Tibial nerve (tissue), 4 donors: ENCODE measurements around the gene RB1. TPM values are rescaled to one million over a fixed set of nuclear protein-coding genes. Genes with fewer than 3 reads are reported as not detected.
A peak's percentile ranks its signal among the peaks of the same experiment; 100 is the strongest.

Source experiments
- DNase-seq, 2 donors: peaks; one replicate each; pipeline ENCODE4 v3.0.0-alpha.2; 2019; ENCODE audit warnings: low spot score in 2 of 2
- H3K27ac ChIP-seq, 4 donors: fragments of 200-600 bp; sonication (generic) in 3 of 4; one replicate each; pipeline ENCODE4 v1.5.1; 2017 to 2019; ENCODE audit warnings: mild to moderate bottlenecking in 1 of 4
- H3K27me3 ChIP-seq, 2 donors: fragments of 200-600 bp; sonication (generic) in 1 of 2; one replicate each; pipeline versions ENCODE4 v1.5.1 to v1.6.0; 2017 to 2019
- H3K36me3 ChIP-seq, 3 donors: fragments of 200-600 bp; sonication (generic); one replicate each; pipeline ENCODE4 v1.5.1; 2018 to 2019
- H3K4me1 ChIP-seq, 4 donors: fragments of 200-600 bp; sonication (generic) in 3 of 4; one replicate each; pipeline ENCODE4 v1.5.1; 2017 to 2019
- H3K4me3 ChIP-seq, 4 donors: fragments of 200-600 bp; sonication (generic) in 3 of 4; one replicate each; pipeline ENCODE4 v1.5.1; 2017 to 2019; ENCODE audit warnings: mild to moderate bottlenecking in 1 of 4, moderate library complexity in 1 of 4
- H3K9me3 ChIP-seq, 4 donors: fragments of 200-600 bp; sonication (generic) in 3 of 4; one replicate each; pipeline ENCODE4 v1.5.1; 2017 to 2019
- CTCF ChIP-seq, 5 experiments: fragments of 200-600 bp in 3 of 5; fragments of 450-650 bp in 2 of 5; sonication (generic) in 3 of 5; IDR thresholded peaks; one replicate each; pipeline ENCODE4 v1.5.1; 2016 to 2019; ENCODE audit warnings: antibody characterized with exemption in 5 of 5, mild to moderate bottlenecking in 3 of 5, moderate library complexity in 2 of 5
- EP300 ChIP-seq, 2 donors: sonication (generic); formaldehyde crosslinking; IDR thresholded peaks; one replicate each; pipeline ENCODE4 v1.6.1; 2017; ENCODE audit warnings: antibody characterized with exemption in 2 of 2, mild to moderate bottlenecking in 1 of 2
- POLR2A ChIP-seq, 2 donors: fragments of 450-650 bp; IDR thresholded peaks; one replicate each; pipeline ENCODE4 v1.6.1; 2017; ENCODE audit warnings: antibody characterized with exemption in 2 of 2, mild to moderate bottlenecking in 2 of 2, moderate library complexity in 2 of 2
- WGBS, 2 donors: methylation state at CpG; one replicate each; pipeline ENCODE4 v1.1.5; 2018; 5-methylcytosine and 5-hydroxymethylcytosine counted together
- total RNA-seq, 4 donors: library from RNA; depleted of rRNA; stranded (reverse); fragments of >200 nt; gene quantifications; one replicate each; pipeline ENCODE4 v1.1.0, GENCODE V29; 2016

Gene RB1
- total RNA-seq, 4 donors from 2014 or later, result 31.0 to 59.7 (median 45.1) TPM

GRCh38 chr13:48476686-48477085 lies 173.1 kb downstream of the RB1 start:
- Histone ChIP-seq H3K27ac (peak overlapping the region in 2 of 4 donors; percentile 5 to 14), H3K27me3 (no peaks in the 10 kb centered on the region), H3K4me3 (no peak overlapping the region), H3K9me3 (no peaks in the 10 kb centered on the region), H3K36me3 (peaks cover 0 to 39% (median 4%) of the 10 kb centered on the region in 3 donors), H3K4me1 (peaks cover 0 to 20% (median 2%) of the 10 kb centered on the region in 4 donors)
- TF ChIP-seq POLR2A (IDR thresholded peaks at IDR 0.05) (no peak), CTCF (IDR thresholded peaks at IDR 0.05) (no peak), EP300 (IDR thresholded peaks at IDR 0.05) (no peak)
- no peak for DNase-seq
- 35 to 58% methylated on average over 4 of the region's 4 CpGs for WGBS, 2 donors

DNA sequence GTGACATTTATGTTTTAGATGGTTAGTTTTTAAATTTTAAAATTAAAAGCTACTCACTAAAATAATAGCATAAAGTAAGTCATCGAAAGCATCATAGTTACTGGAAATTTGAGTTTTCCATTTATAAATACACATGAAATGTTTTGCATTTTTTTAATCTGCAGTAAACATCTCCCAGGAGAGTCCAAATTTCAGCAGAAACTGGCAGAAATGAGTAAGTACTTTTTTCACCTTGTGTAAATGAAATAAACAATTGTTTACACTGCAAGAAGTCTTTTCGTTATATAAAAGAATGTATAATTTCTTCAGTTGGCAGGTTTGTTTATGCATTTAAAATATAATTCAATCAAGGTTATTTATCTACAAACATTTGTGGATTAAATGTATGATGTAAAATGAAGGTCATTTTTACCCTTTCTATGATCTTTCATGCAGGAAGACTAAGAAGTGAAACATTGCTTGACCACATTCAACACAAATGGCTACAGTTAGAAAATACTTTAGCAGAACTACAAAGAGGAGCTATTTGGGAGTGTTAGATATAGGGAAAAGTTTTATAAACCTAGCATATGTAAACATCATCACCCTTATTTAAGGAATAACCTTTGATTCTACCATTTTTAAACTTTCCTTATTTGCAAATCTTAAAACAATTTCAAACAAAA lies 173.8 kb downstream of the RB1 start:
- no peak for DNase-seq
- Histone ChIP-seq H3K9me3 (no peaks in the 10 kb centered on the region), H3K27me3 (no peaks in the 10 kb centered on the region), H3K36me3 (peaks cover 0 to 39% (median 4%) of the 10 kb centered on the region in 3 donors), H3K27ac (peak overlapping the region in 2 of 4 donors; percentile 5 to 26), H3K4me1 (peaks cover 0 to 20% (median 2%) of the 10 kb centered on the region in 4 donors), H3K4me3 (no peak overlapping the region)
- 61 to 68% methylated on average over 2 of the region's 2 CpGs for WGBS, 2 donors
- no peak for TF ChIP-seq CTCF (IDR thresholded peaks at IDR 0.05)
- TF ChIP-seq EP300 (IDR thresholded peaks at IDR 0.05), result no peak
- no peak for TF ChIP-seq POLR2A (IDR thresholded peaks at IDR 0.05)

- TF ChIP-seq EP300 (IDR thresholded peaks at IDR 0.05) (no peak), CTCF (IDR thresholded peaks at IDR 0.05) (no peak), POLR2A (IDR thresholded peaks at IDR 0.05) (no peak)
- DNase-seq, result no peak
- Histone ChIP-seq H3K9me3 (no peaks in the 10 kb centered on the region), H3K27ac (no peak overlapping the region), H3K27me3 (no peaks in the 10 kb centered on the region), H3K36me3 (peaks cover 0 to 45% (median 4%) of the 10 kb centered on the region in 3 donors), H3K4me1 (peaks cover 0 to 20% (median 2%) of the 10 kb centered on the region in 4 donors), H3K4me3 (no peak overlapping the region)
- 4 to 27% methylated on average over 1 of the region's 1 CpG for WGBS, 2 donors
Measured at GRCh38 chr13:48478391-48478790, 174.8 kb downstream of the RB1 start.

- peaks cover 0 to 47% (median 0%) of the 10 kb centered on the region in 3 donors for H3K36me3 ChIP-seq
- peaks cover 0 to 2% (median 0%) of the 10 kb centered on the region in 4 donors for H3K4me1 ChIP-seq
- H3K27ac ChIP-seq, result no peak overlapping the region
- 90 to 96% methylated on average over 3 of the region's 3 CpGs for WGBS, 2 donors
- no peaks in the 10 kb centered on the region for H3K27me3 ChIP-seq
- no peak overlapping the region for H3K4me3 ChIP-seq
- H3K9me3 ChIP-seq, result peaks cover 0 to 6% (median 0%) of the 10 kb centered on the region in 4 donors
- no peak for DNase-seq
- TF ChIP-seq CTCF (IDR thresholded peaks at IDR 0.05), result no peak
- no peak for TF ChIP-seq EP300 (IDR thresholded peaks at IDR 0.05)
- no peak for TF ChIP-seq POLR2A (IDR thresholded peaks at IDR 0.05)
Measured at GRCh38 chr13:48483575-48483974, 180.0 kb downstream of the RB1 start.

DNA sequence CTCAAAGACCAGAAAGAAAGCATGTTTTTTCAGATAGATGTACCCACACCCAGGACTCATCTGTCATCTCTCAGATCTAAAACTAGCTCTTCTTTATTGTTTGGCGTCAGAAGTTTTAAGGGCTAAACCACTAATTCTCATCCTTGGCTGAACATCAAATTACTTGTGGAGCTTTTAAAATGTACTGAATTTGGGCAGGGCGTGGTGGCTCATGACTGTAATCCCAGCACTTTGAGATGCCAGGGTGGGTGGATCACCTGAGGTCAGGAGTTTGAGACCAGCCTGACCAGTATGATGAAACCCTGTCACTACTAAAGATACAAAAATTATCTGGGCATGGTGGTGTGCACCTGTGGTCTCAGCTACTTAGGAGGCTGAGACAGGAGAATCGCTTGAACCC lies 181.9 kb downstream of the RB1 start:
- Histone ChIP-seq H3K36me3 (peaks cover 0 to 38% (median 0%) of the 10 kb centered on the region in 3 donors), H3K9me3 (peaks cover 0 to 6% (median 0%) of the 10 kb centered on the region in 4 donors), H3K4me3 (no peak overlapping the region), H3K27me3 (no peaks in the 10 kb centered on the region), H3K4me1 (no peaks in the 10 kb centered on the region), H3K27ac (no peak overlapping the region)
- TF ChIP-seq EP300 (IDR thresholded peaks at IDR 0.05) (no peak), POLR2A (IDR thresholded peaks at IDR 0.05) (no peak)
- DNase-seq, result no peak
- WGBS, 2 donors, result 88 to 95% methylated on average over 3 of the region's 3 CpGs
